Right lobe of liver (tissue), 4 donors: ENCODE data around the gene FBLN2.

ENCODE experiments used
- CTCF ChIP-seq, 4 donors: fragments of 200-600 bp in 3 of 4; fragments of 450-650 bp in 1 of 4; IDR thresholded peaks; one replicate each; pipeline versions ENCODE4 v1.5.1 to v1.8.0; 2016 to 2022; ENCODE audit warnings: antibody characterized with exemption in 4 of 4, mild to moderate bottlenecking in 2 of 4
- POLR2A ChIP-seq: fragments of 450-650 bp; IDR thresholded peaks from one replicate; pipeline ENCODE4 v1.6.1; 2017; ENCODE audit warnings: antibody characterized with exemption, mild to moderate bottlenecking
- donor health status: DM: no; HTN: no; CAD: no.
- donor health status: DM: no; HTN: no; CAD: no.
- donor health status: DM: no; HTN: yes; CAD: no.

GRCh38 chr3:13673207-13673606, 124.3 kb downstream of the FBLN2 start:
- TF ChIP-seq CTCF (IDR thresholded peaks at IDR 0.05) (peak in 3 of 4 donors; percentile 5 to 24 (median 22)), POLR2A (no peak)
